ENCODE measurements around the gene PRRG4. TPM values are rescaled to one million over a fixed set of nuclear protein-coding genes. Genes with fewer than 3 reads are reported as not detected.
A peak's percentile ranks its signal among the peaks of the same experiment; 100 is the strongest.

PRRG4 gene
- total and polyA plus RNA-seq, 2 of the 13 experiments (the other 11 are each of a cell fraction or from before 2014, with no cell fraction given): 0.24 to 0.95 TPM

DNA sequence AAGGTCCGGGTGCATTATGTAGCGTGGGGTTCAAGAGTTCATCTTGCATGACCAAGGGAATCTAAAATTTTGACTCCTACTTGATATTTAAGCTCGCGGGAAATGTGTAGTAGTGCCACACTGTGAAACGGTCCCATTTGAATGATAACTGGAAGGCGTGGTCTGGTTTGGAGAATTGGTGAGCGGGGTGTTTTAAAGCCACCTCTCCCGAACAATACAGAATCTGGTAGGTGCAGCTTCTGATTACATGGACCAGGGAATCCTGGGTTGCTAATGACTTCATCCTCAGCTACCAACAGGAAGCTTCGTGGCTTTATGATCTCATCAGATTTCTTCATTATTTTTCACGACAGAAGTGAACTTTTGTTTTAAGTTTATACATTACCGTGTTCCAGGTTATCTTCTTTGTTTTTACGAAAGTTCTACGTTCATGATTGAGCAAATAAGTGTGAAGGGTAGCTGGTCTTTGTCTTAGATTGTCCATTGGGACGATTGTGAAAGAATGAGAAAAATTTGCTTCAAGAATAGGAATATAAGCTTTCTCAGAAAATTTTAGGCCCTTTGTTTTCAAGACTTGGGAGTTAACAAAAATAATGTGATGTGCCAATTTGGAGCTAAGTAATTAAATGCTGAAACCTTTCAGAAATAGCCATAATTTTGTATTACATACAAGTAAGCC lies 64.6 kb downstream of the PRRG4 start (continued):
- TF ChIP-seq, protein P1, sequence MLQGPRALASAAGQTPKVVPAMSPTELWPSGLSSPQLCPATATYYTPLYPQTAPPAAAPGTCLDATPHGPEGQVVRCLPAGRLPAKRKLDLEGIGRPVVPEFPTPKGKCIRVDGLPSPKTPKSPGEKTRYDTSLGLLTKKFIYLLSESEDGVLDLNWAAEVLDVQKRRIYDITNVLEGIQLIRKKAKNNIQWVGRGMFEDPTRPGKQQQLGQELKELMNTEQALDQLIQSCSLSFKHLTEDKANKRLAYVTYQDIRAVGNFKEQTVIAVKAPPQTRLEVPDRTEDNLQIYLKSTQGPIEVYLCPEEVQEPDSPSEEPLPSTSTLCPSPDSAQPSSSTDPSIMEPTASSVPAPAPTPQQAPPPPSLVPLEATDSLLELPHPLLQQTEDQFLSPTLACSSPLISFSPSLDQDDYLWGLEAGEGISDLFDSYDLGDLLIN (CRISPR knock-in tag; IDR thresholded peaks at IDR 0.05; ENCODE audit: borderline replicate concordance): no peak
- 0 out of 2 replicates have a peak, but pooled peaks have one; percentile 50 for TF ChIP-seq SIN3B (IDR thresholded peaks at IDR 0.05; ENCODE audit: low read length)
- no peak for TF ChIP-seq ZNF20 (CRISPR knock-in tag; IDR thresholded peaks at IDR 0.05)
- peak; percentile 77 for TF ChIP-seq SAP130 (CRISPR knock-in tag; IDR thresholded peaks at IDR 0.05; ENCODE audit: low read depth)
- TF ChIP-seq, protein P2, sequence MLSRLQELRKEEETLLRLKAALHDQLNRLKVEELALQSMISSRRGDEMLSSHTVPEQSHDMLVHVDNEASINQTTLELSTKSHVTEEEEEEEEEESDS (CRISPR knock-in tag; IDR thresholded peaks at IDR 0.05; ENCODE audit: borderline replicate concordance): no peak
- TF ChIP-seq MBNL3 (CRISPR knock-in tag; conservative IDR thresholded peaks at IDR 0.05): no peak
- no peak for TF ChIP-seq ZNF354B (CRISPR knock-in tag; IDR thresholded peaks at IDR 0.05)
- TF ChIP-seq ZNF773 (CRISPR knock-in tag; IDR thresholded peaks at IDR 0.05; ENCODE audit: borderline replicate concordance): no peak
- TF ChIP-seq HHEX (CRISPR knock-in tag; IDR thresholded peaks at IDR 0.05): no peak
- no peak for TF ChIP-seq ZNF292 (CRISPR knock-in tag; IDR thresholded peaks at IDR 0.05; ENCODE audit: borderline replicate concordance, low read depth)
- TF ChIP-seq, protein P3, sequence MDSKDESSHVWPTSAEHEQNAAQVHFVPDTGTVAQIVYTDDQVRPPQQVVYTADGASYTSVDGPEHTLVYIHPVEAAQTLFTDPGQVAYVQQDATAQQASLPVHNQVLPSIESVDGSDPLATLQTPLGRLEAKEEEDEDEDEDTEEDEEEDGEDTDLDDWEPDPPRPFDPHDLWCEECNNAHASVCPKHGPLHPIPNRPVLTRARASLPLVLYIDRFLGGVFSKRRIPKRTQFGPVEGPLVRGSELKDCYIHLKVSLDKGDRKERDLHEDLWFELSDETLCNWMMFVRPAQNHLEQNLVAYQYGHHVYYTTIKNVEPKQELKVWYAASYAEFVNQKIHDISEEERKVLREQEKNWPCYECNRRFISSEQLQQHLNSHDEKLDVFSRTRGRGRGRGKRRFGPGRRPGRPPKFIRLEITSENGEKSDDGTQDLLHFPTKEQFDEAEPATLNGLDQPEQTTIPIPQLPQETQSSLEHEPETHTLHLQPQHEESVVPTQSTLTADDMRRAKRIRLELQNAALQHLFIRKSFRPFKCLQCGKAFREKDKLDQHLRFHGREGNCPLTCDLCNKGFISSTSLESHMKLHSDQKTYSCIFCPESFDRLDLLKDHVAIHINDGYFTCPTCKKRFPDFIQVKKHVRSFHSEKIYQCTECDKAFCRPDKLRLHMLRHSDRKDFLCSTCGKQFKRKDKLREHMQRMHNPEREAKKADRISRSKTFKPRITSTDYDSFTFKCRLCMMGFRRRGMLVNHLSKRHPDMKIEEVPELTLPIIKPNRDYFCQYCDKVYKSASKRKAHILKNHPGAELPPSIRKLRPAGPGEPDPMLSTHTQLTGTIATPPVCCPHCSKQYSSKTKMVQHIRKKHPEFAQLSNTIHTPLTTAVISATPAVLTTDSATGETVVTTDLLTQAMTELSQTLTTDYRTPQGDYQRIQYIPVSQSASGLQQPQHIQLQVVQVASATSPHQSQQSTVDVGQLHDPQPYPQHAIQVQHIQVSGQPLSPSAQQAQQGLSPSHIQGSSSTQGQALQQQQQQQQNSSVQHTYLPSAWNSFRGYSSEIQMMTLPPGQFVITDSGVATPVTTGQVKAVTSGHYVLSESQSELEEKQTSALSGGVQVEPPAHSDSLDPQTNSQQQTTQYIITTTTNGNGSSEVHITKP (CRISPR knock-in tag; IDR thresholded peaks at IDR 0.05; ENCODE audit: low read depth): no peak
- 0 out of 2 replicates have a peak, but pooled peaks have one; percentile 23 for TF ChIP-seq SMAD3 (CRISPR knock-in tag; IDR thresholded peaks at IDR 0.05)
- TF ChIP-seq, protein P4, sequence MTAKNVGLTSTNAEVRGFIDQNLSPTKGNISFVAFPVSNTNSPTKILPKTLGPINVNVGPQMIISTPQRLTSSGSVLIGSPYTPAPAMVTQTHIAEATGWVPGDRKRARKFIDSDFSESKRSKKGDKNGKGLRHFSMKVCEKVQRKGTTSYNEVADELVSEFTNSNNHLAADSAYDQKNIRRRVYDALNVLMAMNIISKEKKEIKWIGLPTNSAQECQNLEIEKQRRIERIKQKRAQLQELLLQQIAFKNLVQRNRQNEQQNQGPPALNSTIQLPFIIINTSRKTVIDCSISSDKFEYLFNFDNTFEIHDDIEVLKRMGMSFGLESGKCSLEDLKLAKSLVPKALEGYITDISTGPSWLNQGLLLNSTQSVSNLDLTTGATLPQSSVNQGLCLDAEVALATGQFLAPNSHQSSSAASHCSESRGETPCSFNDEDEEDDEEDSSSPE (CRISPR knock-in tag; IDR thresholded peaks at IDR 0.05): peak; percentile 37; the same call in 1 of the 2 replicates
- TF ChIP-seq HNF4G (IDR thresholded peaks at IDR 0.05; ENCODE audit: borderline replicate concordance, low read depth, low read length): no peak
- TF ChIP-seq HNF4G (CRISPR knock-in tag; IDR thresholded peaks at IDR 0.05; ENCODE audit: borderline replicate concordance, low read depth): no peak
- TF ChIP-seq, protein P5, sequence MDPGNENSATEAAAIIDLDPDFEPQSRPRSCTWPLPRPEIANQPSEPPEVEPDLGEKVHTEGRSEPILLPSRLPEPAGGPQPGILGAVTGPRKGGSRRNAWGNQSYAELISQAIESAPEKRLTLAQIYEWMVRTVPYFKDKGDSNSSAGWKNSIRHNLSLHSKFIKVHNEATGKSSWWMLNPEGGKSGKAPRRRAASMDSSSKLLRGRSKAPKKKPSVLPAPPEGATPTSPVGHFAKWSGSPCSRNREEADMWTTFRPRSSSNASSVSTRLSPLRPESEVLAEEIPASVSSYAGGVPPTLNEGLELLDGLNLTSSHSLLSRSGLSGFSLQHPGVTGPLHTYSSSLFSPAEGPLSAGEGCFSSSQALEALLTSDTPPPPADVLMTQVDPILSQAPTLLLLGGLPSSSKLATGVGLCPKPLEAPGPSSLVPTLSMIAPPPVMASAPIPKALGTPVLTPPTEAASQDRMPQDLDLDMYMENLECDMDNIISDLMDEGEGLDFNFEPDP (CRISPR knock-in tag; conservative IDR thresholded peaks at IDR 0.05): no peak
- TF ChIP-seq, protein P6, sequence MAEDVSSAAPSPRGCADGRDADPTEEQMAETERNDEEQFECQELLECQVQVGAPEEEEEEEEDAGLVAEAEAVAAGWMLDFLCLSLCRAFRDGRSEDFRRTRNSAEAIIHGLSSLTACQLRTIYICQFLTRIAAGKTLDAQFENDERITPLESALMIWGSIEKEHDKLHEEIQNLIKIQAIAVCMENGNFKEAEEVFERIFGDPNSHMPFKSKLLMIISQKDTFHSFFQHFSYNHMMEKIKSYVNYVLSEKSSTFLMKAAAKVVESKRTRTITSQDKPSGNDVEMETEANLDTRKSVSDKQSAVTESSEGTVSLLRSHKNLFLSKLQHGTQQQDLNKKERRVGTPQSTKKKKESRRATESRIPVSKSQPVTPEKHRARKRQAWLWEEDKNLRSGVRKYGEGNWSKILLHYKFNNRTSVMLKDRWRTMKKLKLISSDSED (CRISPR knock-in tag; IDR thresholded peaks at IDR 0.05): no peak
- TF ChIP-seq KMT2A (CRISPR knock-in tag; IDR thresholded peaks at IDR 0.05): peak; percentile 30; the same call in 1 of the 2 replicates
